Psoas muscle (tissue), 8 donors: Measurements from ENCODE around the gene OCA2. TPM values are rescaled to one million over a fixed set of nuclear protein-coding genes. Genes with fewer than 3 reads are reported as not detected.
A peak's percentile ranks its signal among the peaks of the same experiment; 100 is the strongest.
"Not testable (repeated sequence)": the region's sequence is repeated elsewhere in the genome, so short reads cannot be mapped to it uniquely, and the experiment has no call there.

Experiments used
- ATAC-seq, 4 donors: fragments of 200-7000 bp; cut with Tn5 transposase; one replicate each; pipeline ENCODE4 v1.9.1; 2020; ENCODE audit warnings: moderate library complexity in 3 of 4, mild to moderate bottlenecking in 2 of 4
- DNase-seq, 2 donors: peaks; one replicate each; pipeline ENCODE4 v3.0.0-alpha.2; 2020
- H3K27ac ChIP-seq: fragments of 200-600 bp; one replicate; pipeline ENCODE4 v1.8.0; 2022
- H3K27me3 ChIP-seq, 3 donors: fragments of 200-600 bp in 1 of 3; one replicate each; pipeline versions ENCODE4 v1.6.1 to v1.8.0; 2013 to 2022; ENCODE audit warnings: low read length in 2 of 3, mild to moderate bottlenecking in 2 of 3, moderate library complexity in 1 of 3; ENCODE audit not compliant: insufficient read depth in 3 of 3
- H3K36me3 ChIP-seq, 2 donors: fragments of 200-600 bp in 1 of 2; one replicate each; pipeline versions ENCODE4 v1.6.1 to v1.8.0; 2013 to 2022; ENCODE audit warnings: low read depth in 1 of 2, mild to moderate bottlenecking in 1 of 2, moderate library complexity in 1 of 2; ENCODE audit not compliant: insufficient read depth in 1 of 2
- H3K4me1 ChIP-seq: fragments of 200-600 bp; one replicate; pipeline ENCODE4 v1.8.0; 2022
- H3K4me3 ChIP-seq: fragments of 200-600 bp; one replicate; pipeline ENCODE4 v1.8.0; 2022; ENCODE audit warnings: mild to moderate bottlenecking
- H3K9me3 ChIP-seq: fragments of 200-600 bp; one replicate; pipeline ENCODE4 v1.8.0; 2022
- CTCF ChIP-seq: fragments of 200-600 bp; IDR thresholded peaks from one replicate; pipeline ENCODE4 v1.8.0; 2022; ENCODE audit warnings: antibody characterized with exemption
- WGBS, 3 donors: extraction: QIAGEN DNeasy Blood & Tissue Kit; methylation state at CpG; one replicate each; pipeline versions ENCODE4 v1.1.6 to v1.1.7; 2013; 5-methylcytosine and 5-hydroxymethylcytosine counted together
- intact Hi-C, 2 donors: fragments of 100-400 bp; cut with DNase I; formaldehyde crosslinking; loops; one replicate each; pipeline versions ENCODE4 v1.11.0 to v1.14.2; 2022
- polyA plus RNA-seq, 3 donors: library from polyadenylated mRNA; stranded (reverse); fragments of 200-250 nt; gene quantifications; one replicate each; pipeline ENCODE4 v1.2.3, GENCODE V29; 2013
- total RNA-seq, 4 donors: library from RNA; stranded (reverse); fragmentation: NEBNext Ultra II Directional in 2 of 4; extraction: Animal tissue kit (Norgen Biotek cat#: 25700) in 2 of 4; gene quantifications; one replicate each; pipeline versions ENCODE4 v1.2.1 to v1.2.4, GENCODE V29; 2021 to 2023
- donor health status: healthy with polysubstance abuse.
- donor health status: DM: no; HTN: no; CAD: no; lungs with moderate emphysema.
- donor health status: Bipolar disorder and iron deficiency.
- donor health status: healthy.
- donor health status: DM: yes; HTN: yes; CAD: no.
- donor health status: DM: no; HTN: no; CAD: no.
- donor health status: DM: no; HTN: no; CAD: no.
- donor health status: DM: yes; HTN: yes; CAD: no.

OCA2 gene
- total and polyA plus RNA-seq, 7 donors: 0.03 to 0.52 (median 0.17) TPM; not detected in 2

GRCh38 chr15:27850981-27851857, 247.9 kb downstream of the OCA2 start:
- intact Hi-C loops: no loop called here
- TF ChIP-seq CTCF: no peak
- WGBS, 3 donors: 25 to 48% (median 36%) methylated on average over 17 of the region's 17 CpGs
- Histone ChIP-seq H3K4me3 (no peak overlapping the region), H3K36me3 (no peaks in the 10 kb centered on the region), H3K27me3 (no peaks in the 10 kb centered on the region), H3K9me3 (no peaks in the 10 kb centered on the region), H3K27ac (no peak overlapping the region), H3K4me1 (no peaks in the 10 kb centered on the region)
- no peak for ATAC-seq
- DNase-seq: peak in 1 of 2 donors; percentile 32

- no peaks in the 10 kb centered on the region for H3K9me3 ChIP-seq
- no peaks in the 10 kb centered on the region for H3K4me1 ChIP-seq
- 85 to 87% (median 85%) methylated on average over 5 of the region's 5 CpGs for WGBS, 3 donors
- TF ChIP-seq CTCF: no peak
- H3K36me3 ChIP-seq: no peaks in the 10 kb centered on the region
- ATAC-seq (no peak), DNase-seq (no peak)
- intact Hi-C loops: no loop called here
- H3K4me3 ChIP-seq: no peak overlapping the region
- H3K27ac ChIP-seq: no peak overlapping the region
- no peaks in the 10 kb centered on the region for H3K27me3 ChIP-seq
Observed at GRCh38 chr15:27850050-27850449, 249.1 kb downstream of the OCA2 start.

DNA sequence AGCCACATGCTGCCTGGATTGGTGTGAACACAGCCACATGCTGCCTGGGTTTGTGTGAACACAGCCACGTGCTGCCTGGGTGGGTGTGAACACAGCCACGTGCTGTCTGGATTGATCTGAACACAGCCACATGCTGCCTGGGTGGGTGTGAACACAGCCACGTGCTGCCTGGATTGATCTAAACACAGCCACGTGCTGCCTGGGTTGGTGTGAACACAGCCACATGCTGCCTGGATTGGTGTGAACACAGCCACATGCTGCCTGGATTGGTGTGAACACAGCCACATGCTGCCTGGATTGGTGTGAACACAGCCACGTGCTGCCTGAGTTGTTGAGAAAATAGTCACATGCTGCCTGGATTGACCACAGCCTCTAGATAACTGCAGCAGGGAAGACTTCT, 250.2 kb downstream of the OCA2 start:
- H3K27ac ChIP-seq, H3K27me3 ChIP-seq, H3K4me1 ChIP-seq, H3K36me3 ChIP-seq, ATAC-seq, H3K9me3 ChIP-seq, intact Hi-C loops, H3K4me3 ChIP-seq: not testable (repeated sequence)
- peak in 1 of 2 donors; percentile 5 for DNase-seq
- WGBS, 3 donors: 77 to 89% (median 85%) methylated on average over 5 of the region's 5 CpGs

- no peak overlapping the region for H3K4me3 ChIP-seq
- no peaks in the 10 kb centered on the region for H3K27me3 ChIP-seq
- no peak overlapping the region for H3K27ac ChIP-seq
- no peaks in the 10 kb centered on the region for H3K9me3 ChIP-seq
- no peaks in the 10 kb centered on the region for H3K4me1 ChIP-seq
- DNase-seq (peak in 1 of 2 donors; percentile 11), ATAC-seq (no peak)
- intact Hi-C loops: no loop called here
- TF ChIP-seq CTCF: no peak
- no peaks in the 10 kb centered on the region for H3K36me3 ChIP-seq
- 77 to 83% (median 82%) methylated on average over 15 of the region's 15 CpGs for WGBS, 3 donors
Observed at GRCh38 chr15:27847775-27848710, 251.1 kb downstream of the OCA2 start.
